Kidney capillary endothelial cell (primary cell): ENCODE results near the gene PCGF3.
"Not testable (repeated sequence)": the region's sequence is repeated elsewhere in the genome, so short reads cannot be mapped to it uniquely, and the experiment has no call there.

Experiments used
- DNase-seq: peaks from one replicate; pipeline ENCODE4 v3.0.0-alpha.2; 2018; ENCODE audit warnings: low spot score

Gene PCGF3

DNA sequence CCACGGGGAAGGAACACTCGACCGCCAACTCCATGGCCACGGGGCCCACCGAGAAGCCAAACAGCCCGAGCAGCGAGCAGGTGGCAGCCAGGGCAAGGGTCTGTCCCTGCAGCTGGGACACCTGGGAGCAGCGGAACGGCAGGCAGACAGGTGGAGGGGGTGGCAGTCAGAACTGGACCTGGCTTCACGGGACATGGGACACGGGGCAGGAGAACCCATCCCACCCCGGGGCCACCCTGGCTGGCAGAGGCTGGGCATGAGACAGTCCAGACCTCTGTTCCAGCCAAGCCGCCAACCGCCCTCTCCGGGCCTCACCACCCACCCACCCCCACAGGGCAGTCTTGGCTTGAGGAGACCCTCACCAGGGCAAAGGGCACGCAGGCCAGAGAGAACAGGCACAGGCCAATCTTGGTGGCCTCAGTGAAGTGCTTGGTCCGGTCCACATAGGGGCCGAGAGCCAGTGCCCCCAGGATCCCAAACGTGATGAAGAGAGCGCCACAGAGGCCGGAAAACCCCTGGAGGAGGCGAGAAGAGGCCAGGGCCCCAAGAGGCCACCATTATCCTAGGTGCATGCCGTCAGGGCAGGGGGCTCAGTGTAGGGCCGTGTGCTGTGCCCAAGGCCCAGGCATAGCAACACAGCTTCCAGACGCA, 22.3 kb upstream of the PCGF3 start:
- DNase-seq: no peak

- DNase-seq: no peak
Measured at GRCh38 chr4:683982-684622, 21.5 kb upstream of the PCGF3 start.

DNA sequence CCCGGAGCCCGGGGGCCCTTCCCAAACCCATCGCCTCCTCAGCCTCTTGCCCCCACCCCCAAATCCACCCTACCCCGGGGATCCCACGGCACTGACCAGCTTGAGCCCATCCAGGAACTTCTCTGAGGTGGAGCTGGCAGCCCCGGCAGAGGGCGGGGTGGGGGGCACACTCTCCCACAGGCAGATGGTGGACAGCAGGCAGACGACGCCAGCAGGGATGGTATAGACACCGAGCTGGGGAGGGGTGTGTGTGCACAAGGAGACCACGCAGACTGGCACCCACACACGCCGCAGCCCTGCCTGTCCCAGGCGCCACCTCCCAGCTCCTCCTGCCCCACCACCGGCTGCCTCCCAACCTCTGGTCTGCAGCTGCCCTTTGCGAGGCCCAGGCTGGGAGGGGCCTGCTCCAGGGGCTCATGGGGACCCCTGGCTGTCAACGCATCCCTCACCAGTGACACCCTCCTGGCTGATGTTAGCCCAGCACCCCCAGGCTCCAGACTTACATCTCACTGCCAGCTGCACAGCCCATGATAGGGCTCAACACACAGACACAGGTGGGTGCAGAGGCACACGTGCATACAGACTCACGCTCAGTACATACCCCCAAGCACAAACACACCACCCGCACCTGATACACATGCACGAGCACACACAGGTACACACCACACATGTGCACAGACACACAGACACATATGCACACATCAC, 20.9 kb upstream of the PCGF3 start:
- no peak for DNase-seq

DNA sequence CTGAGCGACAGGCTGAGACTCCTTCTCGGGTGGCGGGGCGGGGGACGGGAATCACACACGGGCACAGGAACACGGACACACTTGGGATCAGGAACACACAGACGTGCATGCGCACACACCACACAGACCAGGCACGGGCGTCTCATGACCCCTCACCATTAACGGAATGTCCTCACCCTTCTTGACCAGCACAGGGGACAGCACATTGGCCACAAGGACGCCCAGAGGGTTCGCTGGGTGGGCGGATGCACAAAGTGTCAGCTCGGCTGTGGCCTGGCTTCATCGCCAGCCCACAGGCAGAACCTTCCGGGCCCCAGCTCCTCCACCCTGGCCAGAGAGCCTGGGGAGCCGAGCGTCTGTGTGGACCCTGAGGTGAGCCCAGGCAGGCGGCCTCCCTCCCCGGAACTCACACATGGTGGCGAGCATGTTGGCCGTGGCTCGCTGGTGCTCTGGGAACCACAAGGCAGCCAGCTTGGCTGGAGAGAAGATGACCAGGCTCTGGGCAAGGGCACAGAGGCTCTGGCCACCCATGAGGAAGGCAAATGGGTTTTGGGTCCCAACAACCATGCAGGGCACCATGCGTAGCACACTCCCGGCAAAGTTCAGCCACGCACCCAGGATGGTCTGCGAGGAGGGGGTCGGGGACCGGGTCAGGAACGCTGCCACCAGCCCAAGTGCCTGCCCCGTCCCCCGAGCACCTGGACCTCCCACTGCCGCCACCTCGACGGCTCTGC, 19.8 kb upstream of the PCGF3 start:
- no peak for DNase-seq

GRCh38 chr4:686413-687040, 19.1 kb upstream of the PCGF3 start:
- no peak for DNase-seq

GRCh38 chr4:687048-687970, 18.3 kb upstream of the PCGF3 start:
- peak; percentile 89 for DNase-seq

DNA sequence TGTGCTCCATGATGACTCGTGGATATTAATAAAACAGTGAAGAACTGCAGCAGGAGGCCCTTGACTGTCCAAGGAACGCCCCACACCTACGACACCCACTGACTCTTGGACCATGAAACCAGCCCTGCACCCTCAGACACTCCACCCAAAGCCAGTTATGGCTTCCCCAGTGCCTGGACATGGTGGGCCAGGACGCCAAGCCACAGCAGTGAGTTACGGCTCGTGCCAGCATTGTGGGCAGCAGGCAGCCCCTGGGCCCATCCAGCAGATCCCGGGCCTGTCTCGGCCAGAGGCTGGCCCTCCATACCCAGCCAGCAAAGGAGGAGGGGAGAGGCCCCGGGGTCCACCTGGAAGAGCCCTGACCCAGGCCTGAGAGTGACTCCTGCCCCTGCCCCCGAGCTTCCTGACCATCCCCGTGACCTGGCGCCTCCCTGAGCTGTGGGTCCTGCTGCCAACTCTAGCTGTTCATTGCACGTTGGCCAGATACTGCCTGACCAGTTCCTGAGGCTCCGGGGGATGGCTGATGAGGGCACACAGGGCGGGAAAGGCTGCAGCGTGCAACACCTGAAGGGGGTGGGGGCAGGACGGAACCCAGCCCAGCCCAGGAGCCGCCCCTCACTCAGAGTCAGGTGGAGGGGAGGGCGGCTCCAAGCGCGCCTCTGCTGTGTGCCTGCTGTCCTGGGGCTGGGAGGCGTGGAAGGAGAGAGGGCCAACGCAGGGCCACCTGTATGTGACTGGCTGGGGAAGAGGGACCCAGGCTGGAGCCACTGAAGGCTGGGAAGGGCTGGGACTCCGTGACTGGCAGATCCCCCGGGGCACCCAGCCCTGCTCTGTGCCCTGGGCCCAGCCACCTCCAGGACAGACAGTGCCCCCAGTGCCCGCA, 17.4 kb upstream of the PCGF3 start:
- no peak for DNase-seq

- no peak for DNase-seq
Measured at GRCh38 chr4:688854-689681, 16.6 kb upstream of the PCGF3 start, which contains the start of gene SLC49A3. SLC49A3 (minus strand) TSS chr4:689151; CDS start chr4:689127, 24 bp downstream.

DNA sequence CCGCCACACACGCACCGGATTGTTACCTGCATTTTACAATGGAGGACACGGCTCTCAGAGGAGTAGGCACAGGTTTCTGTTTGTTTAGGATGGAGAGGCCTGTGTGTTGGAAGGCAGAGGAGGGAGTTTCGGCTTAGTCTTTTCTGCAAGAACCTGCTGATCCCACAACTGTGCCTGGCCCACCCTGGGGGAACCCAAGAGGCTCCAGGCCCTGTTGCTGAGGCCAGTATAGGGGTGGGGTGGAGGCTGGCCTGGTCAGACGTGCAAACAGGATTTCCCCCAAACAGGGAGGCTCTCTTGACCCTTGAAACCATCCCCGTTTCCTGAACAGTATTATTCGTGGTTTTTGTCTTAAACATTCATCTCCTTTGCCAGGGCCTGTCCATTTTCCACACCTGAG, 15.9 kb upstream of the PCGF3 start:
- DNase-seq: no peak

DNA sequence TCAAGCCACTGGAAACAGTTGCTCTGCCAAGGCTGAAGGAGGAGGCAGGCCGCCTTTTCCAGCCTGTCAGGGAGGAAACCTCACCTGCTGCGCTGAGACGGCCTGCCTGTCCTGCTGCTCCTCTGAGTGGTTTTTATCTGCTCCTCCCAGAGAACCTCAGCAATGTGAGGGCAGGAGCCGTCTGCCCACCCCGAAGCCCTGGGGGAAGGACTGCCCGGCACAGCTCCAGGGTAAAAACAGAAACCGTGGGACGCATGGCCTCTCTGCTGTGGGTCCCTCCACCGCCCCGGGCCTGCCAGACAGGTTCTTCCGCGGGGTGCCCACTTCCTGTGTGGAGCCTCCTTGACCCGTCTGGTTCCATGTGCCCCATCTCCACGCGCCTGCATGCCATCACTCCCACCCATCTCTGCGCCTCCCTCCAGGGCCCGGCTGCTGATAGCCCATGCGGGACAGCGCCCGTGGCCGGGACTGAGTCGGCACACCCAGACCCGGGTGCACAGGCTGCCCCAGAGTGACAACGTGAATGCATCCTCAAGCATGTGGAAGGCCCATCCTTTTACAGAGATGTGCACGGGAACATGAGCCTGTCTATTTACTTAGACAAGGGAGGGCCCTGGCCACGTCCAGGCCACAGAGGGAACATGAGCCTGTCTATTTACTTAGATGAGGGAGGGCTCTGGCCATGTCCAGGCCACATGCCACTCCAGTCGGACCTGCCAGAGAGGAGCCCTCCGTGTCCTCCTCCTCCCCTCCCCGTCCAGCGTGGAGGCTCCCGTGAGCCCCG, 12.7 kb upstream of the PCGF3 start:
- no peak for DNase-seq

- DNase-seq: not testable (repeated sequence)
Measured at GRCh38 chr4:694341-694940, 11.2 kb upstream of the PCGF3 start.

DNA sequence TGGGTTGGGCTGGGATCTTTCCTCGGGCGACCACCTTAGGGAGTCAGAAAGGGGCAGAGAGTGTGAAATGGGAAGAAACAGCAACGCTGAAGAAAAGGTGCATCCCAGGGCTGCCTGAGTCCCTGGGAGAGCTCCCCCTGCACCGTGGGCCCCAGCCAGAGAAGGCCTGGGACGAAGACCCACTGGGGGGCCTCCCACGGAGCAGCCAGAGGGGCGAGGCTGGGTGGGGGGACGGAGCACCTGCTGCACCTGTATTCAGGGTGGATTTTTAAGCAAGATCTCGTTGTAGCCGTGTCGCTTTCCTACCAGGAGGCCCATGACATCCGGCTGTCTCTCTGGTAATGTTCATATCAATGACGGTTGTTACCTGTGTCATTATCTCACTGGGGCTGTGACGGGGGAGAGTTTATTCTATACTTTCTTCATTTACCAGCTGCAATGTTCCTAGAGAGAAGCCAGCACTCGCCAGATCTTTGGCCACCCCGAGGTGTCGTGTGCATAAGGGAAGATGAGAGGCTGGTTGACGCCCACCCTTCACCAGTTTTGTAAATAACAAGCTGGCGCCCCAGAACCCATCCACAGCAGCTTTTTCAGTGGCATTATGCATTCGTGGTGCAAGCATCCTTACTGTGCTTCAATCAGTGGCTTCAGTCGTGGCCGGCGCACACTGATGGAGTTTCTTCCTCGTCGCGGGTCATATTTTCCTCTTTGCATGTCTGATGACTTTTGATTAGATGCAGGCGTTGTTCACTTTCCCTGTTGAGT, 5.6 kb upstream of the PCGF3 start:
- no peak for DNase-seq

DNA sequence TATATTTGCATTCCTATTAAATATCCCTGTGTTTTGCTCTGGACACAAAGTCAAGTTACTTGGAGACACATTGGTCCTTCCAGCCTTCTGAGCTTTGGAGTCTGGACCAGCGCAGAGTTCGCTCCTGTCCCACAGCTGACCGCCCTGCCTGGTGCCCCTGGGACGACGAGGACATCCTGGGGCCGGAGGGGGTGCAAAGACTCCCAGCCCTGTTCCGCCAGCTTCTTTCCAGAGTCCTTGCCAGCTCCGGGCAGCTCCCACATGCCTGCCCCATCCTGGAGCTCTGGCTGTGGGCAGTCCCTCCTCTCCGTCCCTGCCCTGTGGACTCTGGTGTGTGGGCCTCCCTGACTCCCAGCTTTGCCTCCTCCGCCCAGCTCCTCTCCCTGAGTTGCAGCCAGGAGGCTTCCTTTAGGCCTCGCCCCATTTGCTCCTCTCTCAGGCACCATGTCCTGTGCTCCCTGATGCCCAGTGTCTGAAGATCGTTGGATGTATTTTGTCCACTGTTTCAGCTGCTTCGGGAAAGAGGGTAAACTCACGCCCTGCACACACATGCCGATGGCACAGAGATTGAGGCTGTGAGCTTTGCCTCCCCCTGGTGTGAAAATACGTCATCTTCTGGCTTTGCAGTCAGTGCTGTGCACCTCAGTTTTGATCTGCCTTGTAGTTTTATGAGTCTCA, 4.9 kb upstream of the PCGF3 start:
- no peak for DNase-seq

DNA sequence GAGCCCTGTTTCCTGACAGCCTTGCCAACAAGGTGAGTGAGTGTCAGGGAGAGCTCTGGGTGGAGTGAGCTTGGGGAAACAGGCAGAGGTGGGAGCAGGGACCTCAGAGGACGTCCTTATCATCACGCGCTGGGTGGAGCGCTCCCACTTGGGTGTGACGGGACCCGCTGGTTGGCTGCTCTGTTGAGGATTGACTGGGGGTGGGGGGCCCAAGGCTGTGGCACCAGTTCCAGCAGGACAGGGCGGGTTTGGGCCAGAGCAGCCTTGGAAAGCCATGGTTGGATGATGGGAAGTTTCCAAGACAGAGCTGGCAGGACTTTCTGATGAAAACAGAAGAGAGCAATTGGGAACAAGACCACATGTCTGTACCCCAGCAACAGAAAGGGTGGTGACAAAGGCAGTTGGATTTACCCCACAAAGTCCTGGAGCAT, 3.0 kb upstream of the PCGF3 start:
- DNase-seq: no peak

DNA sequence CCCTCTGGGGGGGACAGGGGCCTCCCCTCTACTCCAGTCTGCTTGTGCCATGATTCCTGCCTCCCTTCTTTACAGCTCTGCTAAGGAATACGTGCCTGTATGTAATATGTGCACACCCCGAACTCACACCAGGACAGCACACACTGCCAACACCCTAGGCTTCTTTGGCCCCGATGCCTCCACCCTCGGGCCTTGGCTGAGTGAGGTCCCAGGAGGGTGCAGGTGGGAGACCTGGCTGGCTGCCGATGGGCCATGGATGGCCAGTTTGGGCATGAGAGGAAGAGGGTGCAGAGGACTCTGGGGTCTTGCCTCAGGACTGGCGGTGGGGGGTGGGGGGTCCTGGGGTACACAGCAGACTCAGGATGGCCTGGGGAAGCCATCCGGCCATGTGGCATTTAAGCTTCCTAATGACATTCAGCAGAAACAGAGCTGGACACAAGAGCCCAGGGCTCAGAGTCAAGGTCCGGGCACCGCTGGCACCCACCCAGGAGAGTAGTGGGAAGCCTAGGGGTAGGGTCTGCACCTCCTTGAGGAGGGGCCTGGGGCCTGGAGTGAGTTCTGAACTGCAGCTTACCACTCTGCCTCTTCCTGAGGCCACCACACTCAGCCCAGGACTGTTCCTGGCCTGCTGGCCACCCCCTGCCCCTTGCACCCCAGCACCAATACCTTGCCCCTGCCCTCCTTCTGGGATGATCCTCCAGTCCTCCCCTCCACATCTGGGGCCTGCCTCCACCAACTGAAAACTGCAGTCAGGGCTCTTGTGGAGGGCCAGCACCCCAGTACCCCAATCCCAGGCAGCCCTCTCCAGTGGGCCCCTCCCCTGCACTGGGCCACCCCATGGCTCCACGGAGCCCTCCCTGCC, 2.1 kb upstream of the PCGF3 start:
- DNase-seq: no peak
